Measurements from ENCODE around the gene ST7.

DNA sequence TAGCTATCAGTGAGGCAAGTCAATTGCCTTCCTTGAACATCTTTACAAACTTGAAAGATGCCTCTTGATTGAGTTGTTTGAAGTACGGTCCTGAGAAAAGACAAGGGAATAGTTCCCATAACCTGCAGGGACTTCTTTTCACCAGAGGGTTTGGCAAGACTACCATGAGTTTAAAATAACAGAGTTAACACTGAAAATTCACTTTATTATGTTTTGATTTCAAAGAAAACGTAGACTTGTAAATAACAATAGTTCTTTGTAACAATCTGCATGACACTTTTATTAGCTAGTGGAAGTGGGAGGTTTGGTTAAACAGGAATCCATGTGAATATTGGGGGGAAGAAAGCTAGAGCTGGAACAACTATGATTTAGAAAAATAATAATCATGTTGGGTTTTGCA is 320.0 kb downstream of the ST7 start:
- TF ChIP-seq CTCF (IDR thresholded peaks at IDR 0.05) (no peak), EZH2 (IDR thresholded peaks at IDR 0.05; ENCODE audit: borderline replicate concordance, insufficient read depth, low read depth, low read length, poor library complexity, severe bottlenecking) (no peak)
